NCI-H460 (cell line): ENCODE results near the gene CASP14. TPM values are rescaled to one million over a fixed set of nuclear protein-coding genes. Genes with fewer than 3 reads are reported as not detected.
"Not testable (repeated sequence)": the region's sequence is repeated elsewhere in the genome, so short reads cannot be mapped to it uniquely, and the experiment has no call there.

Experiments
- DNase-seq: peaks from one replicate; pipeline ENCODE4 v3.0.0-alpha.2; 2016; ENCODE audit warnings: low read depth; ENCODE audit errors: extremely low read depth
- polyA plus RNA-seq: library from polyadenylated mRNA; depleted of rRNA; stranded (reverse); fragments of >200 nt; gene quantifications from 2 replicates; pipeline ENCODE4 v1.2.3, GENCODE V29; 2014; cell fraction: nucleus; rRNA removed
- total RNA-seq: library from RNA; depleted of rRNA; stranded (reverse); fragments of >200 nt; shearing (Covaris generic); gene quantifications from 2 replicates; pipeline ENCODE4 v1.2.3, GENCODE V29; 2014; rRNA removed

CASP14 gene
- not detected in 2 replicates for total RNA-seq
- not detected in 2 replicates for polyA plus RNA-seq

GRCh38 chr19:15048885-15049541 is at the start of gene CASP14:
TSS of gene CASP14 (plus strand) at chr19:15049480. CDS start at chr19:15052252, 2,772 bp downstream.
- DNase-seq, result no peak

- no peak for DNase-seq
Observed at GRCh38 chr19:15008308-15008707, 41.0 kb upstream of the CASP14 start.

GRCh38 chr19:15010501-15011300 is 38.6 kb upstream of the CASP14 start:
- DNase-seq, result no peak

- no peak for DNase-seq
Observed at GRCh38 chr19:15014579-15014978, 34.7 kb upstream of the CASP14 start.

GRCh38 chr19:15015946-15016542 is 33.2 kb upstream of the CASP14 start:
- DNase-seq, result peak; percentile 20

GRCh38 chr19:15018836-15019235 is 30.4 kb upstream of the CASP14 start:
- DNase-seq, result not testable (repeated sequence)

- DNase-seq, result no peak
Observed at GRCh38 chr19:15021286-15022007, 27.8 kb upstream of the CASP14 start.

GRCh38 chr19:15022752-15023151 is 26.5 kb upstream of the CASP14 start:
- no peak for DNase-seq

GRCh38 chr19:15025217-15025616 is 24.1 kb upstream of the CASP14 start:
- peak; percentile 7 for DNase-seq

GRCh38 chr19:15028490-15028889 is 20.8 kb upstream of the CASP14 start:
- DNase-seq, result no peak

- no peak for DNase-seq
Observed at GRCh38 chr19:15031675-15032074, 17.6 kb upstream of the CASP14 start.

GRCh38 chr19:15035795-15036311 is 13.4 kb upstream of the CASP14 start:
- DNase-seq, result no peak

GRCh38 chr19:15037586-15037985 is 11.7 kb upstream of the CASP14 start:
- no peak for DNase-seq

GRCh38 chr19:15038294-15038693 is 11.0 kb upstream of the CASP14 start:
- DNase-seq, result no peak

GRCh38 chr19:15042003-15042402 is 7.3 kb upstream of the CASP14 start:
- no peak for DNase-seq

- no peak for DNase-seq
Observed at GRCh38 chr19:15042826-15043225, 6.5 kb upstream of the CASP14 start.

GRCh38 chr19:15045506-15045905 is 3.8 kb upstream of the CASP14 start:
- DNase-seq, result no peak

- no peak for DNase-seq
Observed at GRCh38 chr19:15047680-15048079, 1.6 kb upstream of the CASP14 start.

GRCh38 chr19:15048128-15048527 is 1.2 kb upstream of the CASP14 start:
- no peak for DNase-seq

GRCh38 chr19:15050639-15051038 is 1.4 kb downstream of the CASP14 start:
- no peak for DNase-seq

GRCh38 chr19:15062036-15062435 is 12.8 kb downstream of the CASP14 start:
- DNase-seq, result no peak
